Measurements from ENCODE around the gene AOPEP.

GRCh38 chr9:94754976-94755475 is 28.5 kb downstream of the AOPEP start:
- TF ChIP-seq EZH2phosphoT487 (IDR thresholded peaks at IDR 0.05; ENCODE audit: borderline replicate concordance, low read length) (no peak), CTCF (IDR thresholded peaks at IDR 0.05; ENCODE audit: low read depth, low read length, poor library complexity, severe bottlenecking) (no peak)

Data from DOHH2 (cell line).